GM18907 (cell line): ENCODE data around the gene MEF2C.

Experiments
- ATAC-seq: cut with Tn5 transposase; IDR thresholded peaks from one replicate; pipeline ENCODE4 v1.9.1; 2021; ENCODE audit warnings: mild to moderate bottlenecking, moderate library complexity; ENCODE audit not compliant: unreplicated experiment

Gene MEF2C

GRCh38 chr5:88830567-88830966, 52.4 kb downstream of the MEF2C start:
- peak; percentile 17 for ATAC-seq

- ATAC-seq = no peak
These were observed 53.2 kb downstream of the MEF2C start for GRCh38 chr5:88829775-88830174.

- ATAC-seq = peak; percentile 25
These were observed 53.9 kb downstream of the MEF2C start for GRCh38 chr5:88829054-88829453.

- ATAC-seq = no peak
These were observed 55.0 kb downstream of the MEF2C start for GRCh38 chr5:88827997-88828396.

- ATAC-seq = peak; percentile 72
These were observed 56.1 kb downstream of the MEF2C start for GRCh38 chr5:88826646-88827585.

- ATAC-seq = no peak
These were observed 57.2 kb downstream of the MEF2C start for GRCh38 chr5:88825584-88826315.

- ATAC-seq = no peak
These were observed 57.9 kb downstream of the MEF2C start for GRCh38 chr5:88824892-88825583.

- no peak for ATAC-seq
These were observed 58.8 kb downstream of the MEF2C start for GRCh38 chr5:88824141-88824540.

- no peak for ATAC-seq
These were observed 59.8 kb downstream of the MEF2C start for GRCh38 chr5:88823201-88823600.

- no peak for ATAC-seq
These were observed 61.8 kb downstream of the MEF2C start for GRCh38 chr5:88821161-88821560.

GRCh38 chr5:88820581-88820980, 62.4 kb downstream of the MEF2C start:
- no peak for ATAC-seq

GRCh38 chr5:88819301-88819999, 63.5 kb downstream of the MEF2C start:
- ATAC-seq = peak; percentile 42

GRCh38 chr5:88818296-88818695, 64.7 kb downstream of the MEF2C start:
- ATAC-seq = no peak

- no peak for ATAC-seq
These were observed 66.8 kb downstream of the MEF2C start for GRCh38 chr5:88816195-88816594.

- no peak for ATAC-seq
These were observed 67.8 kb downstream of the MEF2C start for GRCh38 chr5:88815050-88815789.

- ATAC-seq = no peak
These were observed 69.0 kb downstream of the MEF2C start for GRCh38 chr5:88813805-88814575.

- no peak for ATAC-seq
These were observed 69.7 kb downstream of the MEF2C start for GRCh38 chr5:88813244-88813643.

GRCh38 chr5:88808153-88808552, 74.8 kb downstream of the MEF2C start:
- peak; percentile 67 for ATAC-seq

- ATAC-seq = no peak
These were observed 75.7 kb downstream of the MEF2C start for GRCh38 chr5:88807327-88807726.
